GM13977 (cell line): ENCODE data around the gene XPR1.

Source experiments
- DNase-seq: peaks from one replicate; pipeline ENCODE4 v3.0.0; 2012; ENCODE audit warnings: low spot score
- in situ Hi-C: fragments of 300-500 bp; cut with MboI; formaldehyde crosslinking; loops from one replicate; pipeline ENCODE4 v1.12.0; 2022; ENCODE audit warnings: low sequenced_read_pairs, low pct_unique_long_range_greater_than_20kb, mixed read lengths, inconsistent platforms; ENCODE audit not compliant: unreplicated experiment
- TF ChIP-seq, protein P1 (sequence below): IDR thresholded peaks from 2 replicates; pipeline ENCODE4 v1.5.1; 2012; ENCODE audit warnings: mild to moderate bottlenecking, control low read depth; ENCODE audit not compliant: insufficient read depth; ENCODE audit errors: extremely low read depth, missing control alignments

XPR1 gene

DNA sequence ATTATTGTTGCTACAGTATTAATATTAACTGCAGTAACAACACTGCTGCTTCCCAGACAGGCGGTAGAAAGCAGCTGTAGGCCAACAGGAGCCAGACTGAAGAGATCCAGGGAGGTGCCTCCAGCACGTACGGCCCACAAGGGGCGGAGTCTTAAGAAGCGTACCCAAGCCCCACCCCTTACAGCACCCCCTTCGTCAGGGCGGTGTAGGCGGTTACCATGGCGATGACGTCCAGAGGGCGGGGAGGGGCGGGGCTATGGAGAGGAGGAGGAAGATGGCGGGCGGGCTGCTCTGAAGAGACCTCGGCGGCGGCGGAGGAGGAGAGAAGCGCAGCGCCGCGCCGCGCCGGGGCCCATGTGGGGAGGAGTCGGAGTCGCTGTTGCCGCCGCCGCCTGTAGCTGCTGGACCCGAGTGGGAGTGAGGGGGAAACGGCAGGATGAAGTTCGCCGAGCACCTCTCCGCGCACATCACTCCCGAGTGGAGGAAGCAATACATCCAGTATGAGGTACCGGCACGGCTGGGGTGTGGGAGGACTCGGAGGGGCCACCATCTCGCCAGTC, at the start of gene XPR1:
Gene XPR1, plus strand, starts transcription at position 257 of the 560 bp plus-strand sequence. Its CDS starts 180 bp downstream, at position 437.
- TF ChIP-seq, protein P1, sequence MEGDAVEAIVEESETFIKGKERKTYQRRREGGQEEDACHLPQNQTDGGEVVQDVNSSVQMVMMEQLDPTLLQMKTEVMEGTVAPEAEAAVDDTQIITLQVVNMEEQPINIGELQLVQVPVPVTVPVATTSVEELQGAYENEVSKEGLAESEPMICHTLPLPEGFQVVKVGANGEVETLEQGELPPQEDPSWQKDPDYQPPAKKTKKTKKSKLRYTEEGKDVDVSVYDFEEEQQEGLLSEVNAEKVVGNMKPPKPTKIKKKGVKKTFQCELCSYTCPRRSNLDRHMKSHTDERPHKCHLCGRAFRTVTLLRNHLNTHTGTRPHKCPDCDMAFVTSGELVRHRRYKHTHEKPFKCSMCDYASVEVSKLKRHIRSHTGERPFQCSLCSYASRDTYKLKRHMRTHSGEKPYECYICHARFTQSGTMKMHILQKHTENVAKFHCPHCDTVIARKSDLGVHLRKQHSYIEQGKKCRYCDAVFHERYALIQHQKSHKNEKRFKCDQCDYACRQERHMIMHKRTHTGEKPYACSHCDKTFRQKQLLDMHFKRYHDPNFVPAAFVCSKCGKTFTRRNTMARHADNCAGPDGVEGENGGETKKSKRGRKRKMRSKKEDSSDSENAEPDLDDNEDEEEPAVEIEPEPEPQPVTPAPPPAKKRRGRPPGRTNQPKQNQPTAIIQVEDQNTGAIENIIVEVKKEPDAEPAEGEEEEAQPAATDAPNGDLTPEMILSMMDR: peak; percentile 23
- in situ Hi-C loops: no loop called here
- peak; percentile 94 for DNase-seq

DNA sequence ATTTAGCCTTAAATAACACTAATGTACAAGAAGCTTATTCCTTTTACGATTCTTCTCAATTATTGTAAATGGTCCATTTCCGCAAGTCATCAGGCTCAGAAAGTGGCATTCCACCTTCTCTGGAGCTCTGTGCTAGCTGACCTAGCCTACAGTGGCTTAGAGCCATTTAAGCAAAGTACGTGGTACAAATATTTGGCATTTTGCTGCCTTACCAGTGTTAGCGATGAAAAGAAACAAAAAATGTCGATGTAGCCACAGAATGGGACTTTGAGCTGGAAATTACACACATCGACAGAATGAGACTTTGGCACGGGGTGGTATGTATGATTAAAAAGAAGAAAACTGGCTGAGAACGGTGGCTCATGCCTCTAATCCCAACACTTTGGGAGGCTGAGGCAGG, 47.0 kb upstream of the XPR1 start:
- TF ChIP-seq, protein P1: no peak
- no peak for DNase-seq
- in situ Hi-C loops: no loop called here

- TF ChIP-seq, protein P1: no peak
- no peak for DNase-seq
- in situ Hi-C loops: no loop called here
Observed at GRCh38 chr1:180585994-180586359, 45.8 kb upstream of the XPR1 start.

- in situ Hi-C loops: no loop called here
- TF ChIP-seq, protein P1: no peak
- DNase-seq: no peak
Observed at GRCh38 chr1:180586671-180587155, 45.1 kb upstream of the XPR1 start.

DNA sequence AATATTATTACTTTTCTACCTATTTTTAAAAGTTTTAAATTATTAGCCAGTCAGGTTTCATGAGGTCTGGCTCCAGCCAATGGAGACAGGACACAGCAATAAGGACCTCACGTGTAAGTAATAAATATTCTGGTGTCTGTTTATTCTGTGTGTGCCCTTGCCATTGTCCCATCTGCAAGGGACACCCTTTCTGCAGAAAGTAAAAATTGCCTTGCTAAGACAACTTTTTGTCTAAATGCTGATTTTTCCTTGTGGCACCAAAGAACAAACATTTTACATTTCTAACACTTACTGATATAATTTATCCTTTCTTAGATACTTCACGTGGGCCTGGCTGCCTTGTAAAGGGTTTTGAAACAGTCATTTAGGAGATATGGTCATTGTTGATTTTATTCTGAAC, 43.7 kb upstream of the XPR1 start:
- TF ChIP-seq, protein P1: no peak
- no peak for DNase-seq
- in situ Hi-C loops: no loop called here

DNA sequence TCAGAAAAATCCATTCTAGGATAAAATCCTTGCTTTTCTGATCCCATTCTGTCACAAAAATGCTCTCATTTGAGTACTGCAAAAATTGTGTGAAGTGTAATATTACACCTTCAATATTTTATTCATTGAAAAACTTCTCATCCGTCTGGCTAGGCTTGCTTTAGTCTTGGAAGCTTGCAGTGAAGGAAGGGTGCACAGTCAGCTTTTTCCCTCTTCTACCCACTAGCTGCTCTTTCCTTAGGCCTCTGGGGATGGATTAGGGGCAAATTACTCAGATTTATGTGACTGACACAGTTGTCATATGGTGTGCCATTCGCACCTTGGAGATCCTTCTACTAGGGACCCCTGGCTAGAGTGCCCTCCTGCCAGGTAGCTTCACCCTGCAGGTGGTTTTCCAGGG, 40.9 kb upstream of the XPR1 start:
- TF ChIP-seq, protein P1: no peak
- in situ Hi-C loops: no loop called here
- DNase-seq: no peak
